NCI-H2107 (cell line): Measurements from ENCODE around the gene RAB17.

Source experiments
- DNase-seq: peaks from one replicate; lab custom pipeline; 2025; lab: John Stamatoyannopoulos, UW

The RAB17 gene

GRCh38 chr2:237576974-237577373 is 13.6 kb downstream of the RAB17 start:
- no peak for DNase-seq

- DNase-seq = no peak
These were observed 14.4 kb downstream of the RAB17 start for GRCh38 chr2:237575869-237576862.

GRCh38 chr2:237574894-237575868 is 15.4 kb downstream of the RAB17 start:
- DNase-seq = no peak

GRCh38 chr2:237574467-237574866 is 16.1 kb downstream of the RAB17 start:
- DNase-seq = no peak

GRCh38 chr2:237573721-237574415 is 16.7 kb downstream of the RAB17 start:
- DNase-seq = no peak

GRCh38 chr2:237572742-237573101 is 17.8 kb downstream of the RAB17 start:
- no peak for DNase-seq

- DNase-seq = peak; percentile 57
These were observed 18.4 kb downstream of the RAB17 start for GRCh38 chr2:237572021-237572741.

GRCh38 chr2:237571551-237571950 is 19.0 kb downstream of the RAB17 start:
- DNase-seq = no peak

- no peak for DNase-seq
These were observed 19.7 kb downstream of the RAB17 start for GRCh38 chr2:237570776-237571335.

- DNase-seq = no peak
These were observed 20.6 kb downstream of the RAB17 start for GRCh38 chr2:237569896-237570295.

GRCh38 chr2:237569041-237569440 is 21.5 kb downstream of the RAB17 start:
- no peak for DNase-seq

- DNase-seq = no peak
These were observed 22.3 kb downstream of the RAB17 start for GRCh38 chr2:237568121-237568660.

GRCh38 chr2:237567276-237568029 is 23.1 kb downstream of the RAB17 start:
- no peak for DNase-seq

- no peak for DNase-seq
These were observed 23.9 kb downstream of the RAB17 start, which contains the start of gene PRLH for GRCh38 chr2:237566401-237567235. PRLH (plus strand) TSS chr2:237566574; CDS start chr2:237566574, 0 bp downstream.

- no peak for DNase-seq
These were observed 24.6 kb downstream of the RAB17 start for GRCh38 chr2:237565974-237566373.

GRCh38 chr2:237564526-237565131 is 25.9 kb downstream of the RAB17 start:
- DNase-seq = no peak

- DNase-seq = no peak
These were observed 26.7 kb downstream of the RAB17 start for GRCh38 chr2:237563816-237564215.

GRCh38 chr2:237561221-237561620 is 29.3 kb downstream of the RAB17 start:
- DNase-seq = no peak
